Ovary (tissue), 3 donors: ENCODE data around the gene MCM9.

ENCODE experiments used
- POLR2A ChIP-seq: fragments of 450-650 bp; IDR thresholded peaks from one replicate; pipeline ENCODE4 v1.6.1; 2017; ENCODE audit warnings: antibody characterized with exemption, mild to moderate bottlenecking, moderate library complexity
- TF ChIP-seq, protein P1 (sequence below), 3 donors: fragments of 450-650 bp in 2 of 3; fragments of 200-600 bp in 1 of 3; IDR thresholded peaks; one replicate each; pipeline versions ENCODE4 v1.5.1 to v1.8.0; 2016 to 2022; ENCODE audit warnings: antibody characterized with exemption in 3 of 3, mild to moderate bottlenecking in 1 of 3
- donor health status: DM: no; HTN: no; CAD: no.

DNA sequence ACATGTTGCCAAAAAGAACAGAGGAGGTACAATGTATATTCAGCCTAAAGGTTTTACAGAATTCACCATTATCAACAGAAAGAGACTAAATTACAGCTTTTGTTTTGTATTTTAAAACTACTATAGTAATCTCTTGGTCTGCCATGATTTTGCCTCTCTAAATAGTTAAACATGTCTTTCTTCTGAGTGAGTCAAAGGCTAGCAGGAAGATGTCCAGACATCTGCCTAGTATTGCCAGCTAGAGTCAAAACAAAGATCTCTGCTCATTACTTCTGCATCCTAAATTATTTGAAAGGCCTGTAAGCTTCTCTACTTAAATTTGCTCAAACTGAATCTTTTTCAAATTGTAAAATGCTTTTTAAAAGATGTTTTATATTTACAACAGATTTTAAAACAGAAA, 32.2 kb downstream of the MCM9 start:
- TF ChIP-seq, protein P1, sequence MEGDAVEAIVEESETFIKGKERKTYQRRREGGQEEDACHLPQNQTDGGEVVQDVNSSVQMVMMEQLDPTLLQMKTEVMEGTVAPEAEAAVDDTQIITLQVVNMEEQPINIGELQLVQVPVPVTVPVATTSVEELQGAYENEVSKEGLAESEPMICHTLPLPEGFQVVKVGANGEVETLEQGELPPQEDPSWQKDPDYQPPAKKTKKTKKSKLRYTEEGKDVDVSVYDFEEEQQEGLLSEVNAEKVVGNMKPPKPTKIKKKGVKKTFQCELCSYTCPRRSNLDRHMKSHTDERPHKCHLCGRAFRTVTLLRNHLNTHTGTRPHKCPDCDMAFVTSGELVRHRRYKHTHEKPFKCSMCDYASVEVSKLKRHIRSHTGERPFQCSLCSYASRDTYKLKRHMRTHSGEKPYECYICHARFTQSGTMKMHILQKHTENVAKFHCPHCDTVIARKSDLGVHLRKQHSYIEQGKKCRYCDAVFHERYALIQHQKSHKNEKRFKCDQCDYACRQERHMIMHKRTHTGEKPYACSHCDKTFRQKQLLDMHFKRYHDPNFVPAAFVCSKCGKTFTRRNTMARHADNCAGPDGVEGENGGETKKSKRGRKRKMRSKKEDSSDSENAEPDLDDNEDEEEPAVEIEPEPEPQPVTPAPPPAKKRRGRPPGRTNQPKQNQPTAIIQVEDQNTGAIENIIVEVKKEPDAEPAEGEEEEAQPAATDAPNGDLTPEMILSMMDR (IDR thresholded peaks at IDR 0.05) = no peak
- TF ChIP-seq POLR2A = no peak
